Mesothelial cell of epicardium (in vitro differentiated cells): ENCODE data around the gene BORCS5. TPM values are rescaled to one million over a fixed set of nuclear protein-coding genes. Genes with fewer than 3 reads are reported as not detected.

ENCODE experiments used
- DNase-seq, 2 experiments: peaks; one replicate each; pipeline ENCODE4 v3.0.0; 2021; ENCODE audit warnings: low spot score in 2 of 2; ENCODE audit not compliant: unreplicated experiment in 2 of 2
- H3K27ac Mint-ChIP-seq: 2 replicates; pipeline ENCODE4 v1.8.0; 2021; ENCODE audit warnings: mixed read lengths
- H3K27me3 Mint-ChIP-seq: 2 replicates; pipeline ENCODE4 v1.8.0; 2021; ENCODE audit warnings: low read depth, mixed read lengths
- H3K36me3 Mint-ChIP-seq: 2 replicates; pipeline ENCODE4 v1.8.0; 2021; ENCODE audit warnings: mixed read lengths
- H3K4me1 Mint-ChIP-seq: 2 replicates; pipeline ENCODE4 v1.8.0; 2021; ENCODE audit warnings: mixed read lengths
- H3K4me3 Mint-ChIP-seq: 2 replicates; pipeline ENCODE4 v1.8.0; 2021; ENCODE audit warnings: mild to moderate bottlenecking, moderate library complexity, mixed read lengths
- H3K9me3 Mint-ChIP-seq: 2 replicates; pipeline ENCODE4 v1.8.0; 2021; ENCODE audit warnings: mixed read lengths
- total RNA-seq: library from RNA; stranded (reverse); gene quantifications from 3 replicates; pipeline ENCODE4 v1.2.1, GENCODE V29; 2021
- TF ChIP-seq, protein P1 (sequence below): fragments of 200-600 bp; sonication (generic); IDR thresholded peaks from one replicate; pipeline ENCODE4 v1.5.0; 2021; ENCODE audit warnings: antibody characterized with exemption; ENCODE audit not compliant: unreplicated experiment

BORCS5 gene
- total RNA-seq, 1 donor from 2014 or later = 11.0 TPM

DNA sequence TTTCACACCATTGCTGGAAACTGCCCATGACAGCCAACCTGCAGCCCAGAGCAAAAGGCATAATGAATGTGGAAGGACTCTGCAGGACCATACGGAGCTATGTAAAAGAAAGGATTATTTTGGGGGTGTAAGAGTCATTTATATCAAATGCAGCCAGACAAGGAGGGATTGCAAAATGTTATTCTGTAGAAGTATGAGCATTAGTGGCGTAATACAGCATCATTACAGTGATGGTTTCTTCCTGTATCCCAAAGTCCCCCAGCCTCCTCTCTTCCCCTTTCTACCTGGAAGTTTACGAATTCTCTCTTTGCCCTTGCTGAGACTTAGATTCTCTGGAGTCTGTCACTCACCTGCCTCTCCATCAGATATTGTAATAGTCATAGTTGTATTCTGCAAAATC is 89.9 kb downstream of the BORCS5 start:
- no peak for DNase-seq
- TF ChIP-seq, protein P1, sequence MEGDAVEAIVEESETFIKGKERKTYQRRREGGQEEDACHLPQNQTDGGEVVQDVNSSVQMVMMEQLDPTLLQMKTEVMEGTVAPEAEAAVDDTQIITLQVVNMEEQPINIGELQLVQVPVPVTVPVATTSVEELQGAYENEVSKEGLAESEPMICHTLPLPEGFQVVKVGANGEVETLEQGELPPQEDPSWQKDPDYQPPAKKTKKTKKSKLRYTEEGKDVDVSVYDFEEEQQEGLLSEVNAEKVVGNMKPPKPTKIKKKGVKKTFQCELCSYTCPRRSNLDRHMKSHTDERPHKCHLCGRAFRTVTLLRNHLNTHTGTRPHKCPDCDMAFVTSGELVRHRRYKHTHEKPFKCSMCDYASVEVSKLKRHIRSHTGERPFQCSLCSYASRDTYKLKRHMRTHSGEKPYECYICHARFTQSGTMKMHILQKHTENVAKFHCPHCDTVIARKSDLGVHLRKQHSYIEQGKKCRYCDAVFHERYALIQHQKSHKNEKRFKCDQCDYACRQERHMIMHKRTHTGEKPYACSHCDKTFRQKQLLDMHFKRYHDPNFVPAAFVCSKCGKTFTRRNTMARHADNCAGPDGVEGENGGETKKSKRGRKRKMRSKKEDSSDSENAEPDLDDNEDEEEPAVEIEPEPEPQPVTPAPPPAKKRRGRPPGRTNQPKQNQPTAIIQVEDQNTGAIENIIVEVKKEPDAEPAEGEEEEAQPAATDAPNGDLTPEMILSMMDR = no peak
- Mint-ChIP-seq H3K9me3 (no peaks in the 10 kb centered on the region), H3K36me3 (no peaks in the 10 kb centered on the region), H3K4me1 (peaks cover 14% of the 10 kb centered on the region), H3K4me3 (no peak overlapping the region), H3K27me3 (no peaks in the 10 kb centered on the region), H3K27ac (no peak overlapping the region)

DNA sequence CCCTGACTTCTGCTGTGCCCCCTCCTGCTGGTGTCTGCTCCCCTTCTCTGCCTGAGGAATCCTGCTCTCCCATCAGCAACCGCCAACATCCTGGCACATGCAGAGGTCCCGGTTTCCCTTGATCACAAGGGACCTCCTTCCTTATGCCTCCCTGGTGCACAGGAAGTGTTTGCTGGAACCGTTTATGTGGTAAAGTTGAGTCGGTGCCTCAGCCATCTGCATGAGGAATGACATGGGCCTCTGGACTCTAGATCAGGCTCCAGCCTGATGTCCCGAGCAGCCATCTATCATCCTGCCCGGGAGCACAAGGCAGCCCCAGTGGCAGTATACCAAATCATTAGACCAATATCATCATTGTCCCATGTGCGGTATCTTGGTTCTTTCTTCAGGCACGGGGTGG is 90.4 kb downstream of the BORCS5 start:
- no peaks in the 10 kb centered on the region for H3K9me3 Mint-ChIP-seq
- H3K27ac Mint-ChIP-seq = no peak overlapping the region
- TF ChIP-seq, protein P1 = no peak
- H3K4me1 Mint-ChIP-seq = peaks cover 10% of the 10 kb centered on the region
- no peaks in the 10 kb centered on the region for H3K36me3 Mint-ChIP-seq
- no peak overlapping the region for H3K4me3 Mint-ChIP-seq
- H3K27me3 Mint-ChIP-seq = no peaks in the 10 kb centered on the region
- no peak for DNase-seq

DNA sequence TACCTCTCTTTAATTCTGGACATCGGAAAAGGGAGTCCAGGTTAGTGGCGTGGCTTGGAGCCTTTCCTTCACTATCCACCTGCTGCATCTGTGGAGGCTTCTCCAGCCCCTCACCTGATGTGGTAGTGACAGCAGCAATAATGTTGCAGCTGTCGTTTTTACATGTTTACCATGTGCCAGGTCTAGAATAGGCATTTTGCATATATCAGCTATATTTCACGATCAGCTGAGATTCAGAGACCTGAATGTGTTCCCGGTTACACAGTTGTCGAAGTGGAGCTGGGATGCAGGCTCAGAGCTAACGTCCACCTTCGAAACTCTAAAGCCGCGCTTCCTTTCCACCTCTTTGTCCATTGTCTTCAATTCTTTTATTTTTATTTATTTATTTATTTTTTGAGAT is 91.0 kb downstream of the BORCS5 start:
- TF ChIP-seq, protein P1 = no peak
- no peaks in the 10 kb centered on the region for H3K9me3 Mint-ChIP-seq
- H3K27ac Mint-ChIP-seq = no peak overlapping the region
- no peak for DNase-seq
- H3K27me3 Mint-ChIP-seq = no peaks in the 10 kb centered on the region
- H3K4me1 Mint-ChIP-seq = peaks cover 9% of the 10 kb centered on the region
- H3K4me3 Mint-ChIP-seq = no peak overlapping the region
- H3K36me3 Mint-ChIP-seq = no peaks in the 10 kb centered on the region

DNA sequence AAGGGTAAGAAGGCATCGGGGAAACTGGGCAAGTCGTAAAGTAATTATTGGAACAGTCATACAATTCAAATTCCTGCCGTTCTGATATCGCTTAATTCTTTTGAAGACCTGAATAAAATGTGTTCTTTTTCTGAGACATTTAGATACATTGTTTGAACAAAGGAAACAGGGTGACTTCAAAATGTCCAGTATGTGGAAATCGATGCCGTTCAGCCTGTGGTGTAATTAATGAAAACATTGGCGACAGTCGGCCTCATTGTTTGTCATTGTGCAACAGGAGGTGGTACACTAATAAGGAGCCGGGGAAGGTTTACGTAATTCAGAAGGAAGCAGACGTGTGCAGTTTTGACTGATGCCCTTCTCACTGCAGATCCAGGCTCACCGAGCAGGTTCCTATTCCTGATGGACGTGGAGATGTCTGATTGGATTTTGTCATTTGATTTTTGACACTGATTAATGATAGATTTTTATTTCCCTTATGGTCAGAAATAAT is 92.7 kb downstream of the BORCS5 start:
- Mint-ChIP-seq H3K36me3 (no peaks in the 10 kb centered on the region), H3K4me1 (peaks cover 9% of the 10 kb centered on the region), H3K4me3 (no peak overlapping the region), H3K9me3 (no peaks in the 10 kb centered on the region), H3K27me3 (no peaks in the 10 kb centered on the region), H3K27ac (no peak overlapping the region)
- TF ChIP-seq, protein P1 = no peak
- DNase-seq = no peak

DNA sequence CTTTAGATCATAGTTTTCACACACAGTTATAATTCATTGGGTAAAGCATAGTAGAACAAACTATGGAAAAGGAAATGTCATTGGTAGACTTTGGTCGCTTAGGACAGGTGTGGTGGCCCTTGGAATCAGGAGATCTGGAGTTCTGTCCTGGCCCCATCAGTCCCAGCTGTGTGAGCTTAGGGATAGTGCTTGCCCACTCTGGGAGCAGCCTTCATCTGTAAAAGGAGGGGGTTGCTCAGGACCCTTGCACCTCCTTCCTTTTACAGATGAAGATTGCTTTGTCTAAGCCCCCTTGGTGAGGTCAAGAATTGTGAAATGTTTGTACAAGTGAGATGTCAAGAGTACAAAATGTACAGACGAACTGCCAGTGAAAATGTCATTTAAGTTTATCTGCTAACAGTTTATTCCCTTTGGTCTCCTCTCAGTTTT is 93.2 kb downstream of the BORCS5 start:
- Mint-ChIP-seq H3K4me1 (peaks cover 9% of the 10 kb centered on the region), H3K9me3 (no peaks in the 10 kb centered on the region), H3K27ac (no peak overlapping the region), H3K4me3 (no peak overlapping the region), H3K27me3 (no peaks in the 10 kb centered on the region), H3K36me3 (no peaks in the 10 kb centered on the region)
- TF ChIP-seq, protein P1 = no peak
- DNase-seq = no peak

DNA sequence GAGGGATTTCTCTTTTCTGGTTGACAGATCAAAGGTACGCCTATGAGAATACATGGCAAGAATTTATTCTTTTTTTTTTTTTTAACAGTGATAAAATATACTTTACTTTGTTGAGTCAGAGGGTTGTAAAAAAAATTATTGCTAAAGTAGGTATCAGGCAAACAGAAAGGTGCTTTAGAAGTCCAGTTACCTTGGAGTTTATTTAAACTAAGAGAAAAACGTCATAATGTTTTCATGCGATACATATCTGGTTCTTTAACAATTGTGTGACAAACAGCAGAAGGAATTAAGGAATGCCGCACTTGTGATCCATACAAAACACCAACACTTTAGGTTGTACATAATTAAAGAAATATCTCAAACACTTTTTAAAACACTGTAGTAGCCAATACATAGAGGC is 94.2 kb downstream of the BORCS5 start:
- no peak overlapping the region for H3K27ac Mint-ChIP-seq
- no peak for DNase-seq
- peaks cover 9% of the 10 kb centered on the region for H3K4me1 Mint-ChIP-seq

More for the DNA sequence above, 94.2 kb downstream of the BORCS5 start:
- no peaks in the 10 kb centered on the region for H3K36me3 Mint-ChIP-seq
- no peaks in the 10 kb centered on the region for H3K27me3 Mint-ChIP-seq
- no peaks in the 10 kb centered on the region for H3K9me3 Mint-ChIP-seq
- TF ChIP-seq, protein P1 = no peak
- H3K4me3 Mint-ChIP-seq = no peak overlapping the region
